Keratinocyte (primary cell): Measurements from ENCODE around the gene MATN4.

Experiments
- EZH2 ChIP-seq: IDR thresholded peaks from one replicate; pipeline ENCODE4 v1.6.1; 2012; ENCODE audit warnings: inconsistent platforms, mild to moderate bottlenecking, low read length, moderate library complexity
- TF ChIP-seq, protein P1 (sequence below), 3 experiments: IDR thresholded peaks in 1 of 3; conservative IDR thresholded peaks in 1 of 3; optimal IDR thresholded peaks in 1 of 3; 2 replicates in 2 of 3; 3 replicates in 1 of 3; pipeline versions ENCODE3 to v1.5.1; 2011; ENCODE audit warnings: low read length in 3 of 3, mild to moderate bottlenecking in 3 of 3, moderate library complexity in 2 of 3, control low read depth in 1 of 3, inconsistent platforms in 1 of 3; ENCODE audit not compliant: insufficient read depth in 2 of 3; ENCODE audit errors: extremely low read depth in 1 of 3

DNA sequence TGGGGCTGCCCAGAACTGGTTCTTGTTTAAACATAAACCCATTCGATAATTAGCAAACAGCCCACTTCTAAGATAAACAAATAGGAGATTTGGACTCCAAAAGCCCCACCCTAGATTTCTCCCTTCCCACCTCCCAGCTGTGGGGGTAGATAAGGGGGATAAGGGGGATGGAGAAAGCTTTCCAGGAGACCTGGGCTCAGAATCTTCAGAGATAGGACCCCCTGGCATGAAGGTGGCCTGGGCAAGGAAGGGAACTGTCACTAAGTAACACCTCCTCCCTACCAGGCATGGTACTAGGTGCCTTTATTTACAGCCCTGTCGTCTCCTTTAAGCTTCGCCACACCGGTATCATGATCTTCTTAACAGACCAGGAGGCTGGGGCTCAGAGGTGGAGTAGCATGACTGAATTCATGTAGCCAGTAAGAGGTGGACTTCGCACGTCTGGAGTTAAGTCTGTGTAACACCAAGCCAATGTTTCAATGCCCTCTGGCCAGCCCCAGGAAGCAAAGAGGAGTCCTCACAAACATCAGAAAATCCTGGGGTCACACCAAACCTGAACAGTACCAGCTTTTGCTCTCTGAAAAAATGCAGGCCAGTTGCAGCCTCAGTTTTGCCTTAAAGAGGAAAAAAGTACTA lies 35.6 kb upstream of the MATN4 start:
- TF ChIP-seq, protein P1, sequence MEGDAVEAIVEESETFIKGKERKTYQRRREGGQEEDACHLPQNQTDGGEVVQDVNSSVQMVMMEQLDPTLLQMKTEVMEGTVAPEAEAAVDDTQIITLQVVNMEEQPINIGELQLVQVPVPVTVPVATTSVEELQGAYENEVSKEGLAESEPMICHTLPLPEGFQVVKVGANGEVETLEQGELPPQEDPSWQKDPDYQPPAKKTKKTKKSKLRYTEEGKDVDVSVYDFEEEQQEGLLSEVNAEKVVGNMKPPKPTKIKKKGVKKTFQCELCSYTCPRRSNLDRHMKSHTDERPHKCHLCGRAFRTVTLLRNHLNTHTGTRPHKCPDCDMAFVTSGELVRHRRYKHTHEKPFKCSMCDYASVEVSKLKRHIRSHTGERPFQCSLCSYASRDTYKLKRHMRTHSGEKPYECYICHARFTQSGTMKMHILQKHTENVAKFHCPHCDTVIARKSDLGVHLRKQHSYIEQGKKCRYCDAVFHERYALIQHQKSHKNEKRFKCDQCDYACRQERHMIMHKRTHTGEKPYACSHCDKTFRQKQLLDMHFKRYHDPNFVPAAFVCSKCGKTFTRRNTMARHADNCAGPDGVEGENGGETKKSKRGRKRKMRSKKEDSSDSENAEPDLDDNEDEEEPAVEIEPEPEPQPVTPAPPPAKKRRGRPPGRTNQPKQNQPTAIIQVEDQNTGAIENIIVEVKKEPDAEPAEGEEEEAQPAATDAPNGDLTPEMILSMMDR (optimal IDR thresholded peaks at IDR 0.05 in 1 of 3, IDR thresholded peaks at IDR 0.05 in 1 of 3, conservative IDR thresholded peaks at IDR 0.05 in 1 of 3; ENCODE audit: extremely low read depth in 1 of 3, insufficient read depth in 2 of 3, low read length in 3 of 3): no peak
- no peak for TF ChIP-seq EZH2
